Measurements from ENCODE around the gene PCBP2. TPM values are rescaled to one million over a fixed set of nuclear protein-coding genes. Genes with fewer than 3 reads are reported as not detected.
A peak's percentile ranks its signal among the peaks of the same experiment; 100 is the strongest.

PCBP2 gene
- total and polyA plus RNA-seq, 5 donors: 349 to 743 (median 581) TPM

GRCh38 chr12:53483225-53483978 is 31.5 kb downstream of the PCBP2 start:
- H3K4me3 ChIP-seq (ENCODE audit: low read length): no peak overlapping the region
- no peaks in the 10 kb centered on the region for H3K9me3 ChIP-seq (ENCODE audit: control insufficient read depth, low read length)
- intact Hi-C loops (cut with DNase I): no loop called here
- no peaks in the 10 kb centered on the region for H3K27me3 ChIP-seq (ENCODE audit: control insufficient read depth, insufficient read depth)
- ATAC-seq (peak in 1 of 2 donors; percentile 5), DNase-seq (peak in 1 of 3 donors; percentile 26)
- no peaks in the 10 kb centered on the region for H3K4me1 ChIP-seq (ENCODE audit: control insufficient read depth, insufficient read depth, low read length)
- WGBS: 67% methylated on average over 9 of the region's 9 CpGs
- H3K27ac ChIP-seq (ENCODE audit: low read length): no peak overlapping the region

- ATAC-seq: no peak
- no peak for DNase-seq
- 89% methylated on average over 4 of the region's 4 CpGs for WGBS
- Histone ChIP-seq H3K4me3 (ENCODE audit: low read length) (no peak overlapping the region), H3K27ac (ENCODE audit: low read length) (no peak overlapping the region), H3K27me3 (ENCODE audit: control insufficient read depth, insufficient read depth) (no peaks in the 10 kb centered on the region), H3K4me1 (ENCODE audit: control insufficient read depth, insufficient read depth, low read length) (no peaks in the 10 kb centered on the region), H3K9me3 (ENCODE audit: control insufficient read depth, low read length) (no peaks in the 10 kb centered on the region)
- intact Hi-C loops (cut with DNase I): no loop called here
Observed at GRCh38 chr12:53483979-53484377, 32.1 kb downstream of the PCBP2 start.

DNA sequence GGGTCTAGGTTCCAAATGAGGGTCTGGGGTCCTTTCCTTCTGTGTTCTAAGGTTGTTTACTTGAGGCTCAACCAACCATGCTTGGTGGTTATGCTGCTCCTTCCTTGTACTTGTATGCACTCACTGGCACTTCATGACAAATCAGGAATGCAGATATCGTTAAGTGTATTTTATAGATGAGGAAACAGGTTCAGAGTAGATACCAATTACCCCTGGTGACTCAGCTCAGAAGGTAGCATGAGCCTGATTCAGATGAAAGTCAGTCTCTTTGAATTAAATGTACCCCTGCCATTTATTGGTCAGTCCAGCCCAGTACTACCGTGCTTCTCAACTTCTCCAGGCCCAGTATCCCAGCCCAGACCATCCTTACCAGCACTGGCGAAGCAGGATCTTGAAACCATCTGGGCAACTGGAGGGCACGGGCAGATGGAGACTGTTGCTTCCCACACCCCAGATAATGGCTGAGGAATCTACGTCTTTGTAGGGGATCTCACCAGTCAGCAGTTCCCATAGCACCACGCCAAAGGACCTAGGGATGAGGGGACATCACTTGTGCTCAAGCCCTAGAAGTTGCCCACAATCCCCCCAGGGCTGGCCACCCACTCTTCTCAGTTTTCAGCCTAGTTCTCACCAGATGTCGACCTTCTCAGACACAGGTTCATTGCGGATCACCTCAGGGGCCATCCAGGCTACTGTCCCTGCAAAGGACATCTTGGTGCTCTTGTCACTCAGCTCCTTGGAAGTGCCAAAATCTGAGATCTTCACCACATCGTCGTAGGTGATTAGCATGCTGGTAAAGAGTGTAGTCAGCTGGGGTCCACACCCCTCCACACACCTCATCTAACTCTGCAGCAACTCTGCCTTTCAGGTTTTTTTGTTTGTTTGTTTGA is 33.0 kb downstream of the PCBP2 start:
- Histone ChIP-seq H3K27me3 (ENCODE audit: control insufficient read depth, insufficient read depth) (no peaks in the 10 kb centered on the region), H3K4me1 (ENCODE audit: control insufficient read depth, insufficient read depth, low read length) (no peaks in the 10 kb centered on the region), H3K9me3 (ENCODE audit: control insufficient read depth, low read length) (no peaks in the 10 kb centered on the region), H3K4me3 (ENCODE audit: low read length) (no peak overlapping the region), H3K27ac (ENCODE audit: low read length) (no peak overlapping the region)
- DNase-seq: no peak
- 77% methylated on average over 10 of the region's 10 CpGs for WGBS
- intact Hi-C loops (cut with DNase I): no loop called here
- no peak for ATAC-seq

DNA sequence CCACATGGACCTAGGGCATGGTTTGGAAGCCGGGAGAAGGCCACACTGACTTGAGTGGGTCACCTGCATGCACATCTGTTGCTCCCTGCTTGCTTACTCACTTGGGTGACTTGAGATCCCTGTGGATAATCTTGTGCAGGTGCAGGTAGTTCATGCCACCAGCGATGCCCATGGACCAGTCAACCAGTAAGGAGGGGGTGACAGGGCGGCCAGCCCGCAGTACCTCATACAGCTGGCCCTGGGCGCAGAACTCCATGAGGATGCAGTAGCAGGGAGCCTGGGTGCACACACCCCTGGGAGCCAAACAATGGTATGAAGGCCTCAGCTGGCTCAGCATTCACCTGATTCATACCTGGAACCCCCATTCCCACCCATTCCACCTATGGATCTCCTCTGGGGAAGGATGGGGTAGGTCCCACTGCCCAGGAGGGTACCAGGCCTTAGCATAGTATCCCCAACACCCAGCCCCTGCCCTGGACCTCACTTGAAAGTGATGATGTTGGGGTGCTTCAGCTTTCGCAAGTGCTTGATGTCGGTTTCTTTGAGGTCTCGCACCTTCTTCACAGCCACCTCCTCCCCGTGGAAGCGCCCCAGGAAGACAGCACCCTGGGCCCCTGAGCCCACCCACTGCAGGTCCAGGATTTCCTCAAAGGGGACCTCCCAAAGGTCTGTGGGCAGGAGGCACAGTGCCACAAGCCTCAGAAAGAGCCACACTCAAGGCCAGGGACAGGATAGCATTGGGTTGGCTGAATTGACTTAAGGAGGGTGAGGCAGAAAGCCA is 34.2 kb downstream of the PCBP2 start:
- Histone ChIP-seq H3K4me3 (ENCODE audit: low read length) (no peak overlapping the region), H3K27me3 (ENCODE audit: control insufficient read depth, insufficient read depth) (no peaks in the 10 kb centered on the region), H3K9me3 (ENCODE audit: control insufficient read depth, low read length) (no peaks in the 10 kb centered on the region), H3K4me1 (ENCODE audit: control insufficient read depth, insufficient read depth, low read length) (no peaks in the 10 kb centered on the region), H3K27ac (ENCODE audit: low read length) (no peak overlapping the region)
- ATAC-seq (no peak), DNase-seq (peak in 1 of 3 donors; percentile 47)
- 93% methylated on average over 10 of the region's 10 CpGs for WGBS
- intact Hi-C loops (cut with DNase I): no loop called here

GRCh38 chr12:53486736-53487487 is 35.0 kb downstream of the PCBP2 start:
- ATAC-seq (peak in 1 of 2 donors; percentile 3), DNase-seq (peak in 1 of 3 donors; percentile 64)
- WGBS: 79% methylated on average over 17 of the region's 17 CpGs
- H3K27ac ChIP-seq (ENCODE audit: low read length): no peak overlapping the region
- no peaks in the 10 kb centered on the region for H3K27me3 ChIP-seq (ENCODE audit: control insufficient read depth, insufficient read depth)
- no peaks in the 10 kb centered on the region for H3K9me3 ChIP-seq (ENCODE audit: control insufficient read depth, low read length)
- H3K4me3 ChIP-seq (ENCODE audit: low read length): no peak overlapping the region
- intact Hi-C loops (cut with DNase I): no loop called here
- H3K4me1 ChIP-seq (ENCODE audit: control insufficient read depth, insufficient read depth, low read length): no peaks in the 10 kb centered on the region

- Histone ChIP-seq H3K9me3 (ENCODE audit: control insufficient read depth, low read length) (no peaks in the 10 kb centered on the region), H3K4me3 (ENCODE audit: low read length) (no peak overlapping the region), H3K27ac (ENCODE audit: low read length) (no peak overlapping the region), H3K27me3 (ENCODE audit: control insufficient read depth, insufficient read depth) (no peaks in the 10 kb centered on the region), H3K4me1 (ENCODE audit: control insufficient read depth, insufficient read depth, low read length) (peaks cover 4% of the 10 kb centered on the region)
- DNase-seq: no peak
- intact Hi-C loops (cut with DNase I): no loop called here
- no peak for ATAC-seq
- WGBS: 95% methylated on average over 5 of the region's 5 CpGs
Observed at GRCh38 chr12:53489242-53489864, 37.5 kb downstream of the PCBP2 start.

DNA sequence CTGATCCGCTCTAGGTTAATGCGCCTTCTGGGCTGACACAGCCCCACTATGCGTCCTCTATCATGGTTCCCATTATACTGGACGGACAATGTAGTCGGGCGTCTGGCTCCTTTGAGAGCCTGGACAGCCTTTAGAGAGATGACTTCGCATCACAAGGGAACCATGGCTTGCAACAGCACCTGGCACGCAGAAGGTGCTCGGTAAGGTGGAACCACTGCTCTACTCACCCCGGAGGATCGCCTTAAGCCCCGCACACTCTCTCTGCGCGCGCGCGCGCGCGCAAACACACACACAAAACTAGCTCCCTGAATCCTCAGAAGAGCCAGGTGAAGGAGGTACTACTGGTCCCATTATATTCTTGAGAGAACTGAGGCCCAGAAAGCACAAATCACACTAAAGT is 40.3 kb downstream of the PCBP2 start:
- H3K27ac ChIP-seq (ENCODE audit: low read length): peak overlapping the region; percentile 30
- no peaks in the 10 kb centered on the region for H3K27me3 ChIP-seq (ENCODE audit: control insufficient read depth, insufficient read depth)
- H3K9me3 ChIP-seq (ENCODE audit: control insufficient read depth, low read length): no peaks in the 10 kb centered on the region
- peaks cover 4% of the 10 kb centered on the region for H3K4me1 ChIP-seq (ENCODE audit: control insufficient read depth, insufficient read depth, low read length)
- WGBS: 48% methylated on average over 20 of the region's 20 CpGs
- H3K4me3 ChIP-seq (ENCODE audit: low read length): peak overlapping the region; percentile 47
- ATAC-seq (peak in 1 of 2 donors; percentile 0), DNase-seq (peak in 1 of 3 donors; percentile 43)
- intact Hi-C loops (cut with DNase I): no loop called here

DNA sequence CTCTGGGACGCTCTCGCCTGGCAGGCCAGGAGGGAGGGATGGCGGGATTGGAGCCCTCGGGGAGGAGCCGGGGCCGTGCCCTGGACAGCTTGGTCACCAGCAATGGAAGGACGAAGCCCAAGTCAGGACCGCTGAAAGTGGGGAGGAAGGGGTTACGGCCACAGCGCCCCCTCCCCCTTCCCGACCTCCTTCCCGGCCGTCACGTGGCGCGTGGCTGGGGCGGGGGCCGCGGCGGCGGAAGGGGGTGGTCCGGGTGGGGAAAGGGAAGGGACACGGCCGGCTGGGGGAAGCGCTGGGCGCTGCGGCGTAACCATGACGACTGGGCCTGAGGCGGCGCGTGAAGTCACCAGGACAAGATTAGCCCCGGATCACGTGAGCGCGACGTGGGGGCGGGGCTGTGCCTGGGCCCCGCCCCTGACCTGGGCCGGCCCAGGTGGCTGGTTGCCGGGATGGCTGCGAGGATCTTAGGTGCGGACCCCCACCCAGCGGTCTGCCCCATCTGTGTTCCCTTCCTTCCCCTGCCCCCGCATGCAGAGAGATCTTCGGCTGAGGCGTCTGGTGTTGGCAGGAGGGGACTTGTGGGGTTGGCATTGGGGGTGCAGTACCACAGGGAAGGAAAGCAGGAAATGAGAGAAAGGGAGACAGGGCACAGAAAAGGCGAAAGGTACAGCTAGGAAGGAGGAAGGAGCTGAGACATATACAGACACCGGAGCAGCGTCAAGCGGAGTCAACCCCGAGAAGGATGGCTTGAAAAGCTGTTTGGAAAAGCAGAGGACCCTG is 41.1 kb downstream of the PCBP2 start:
- H3K27me3 ChIP-seq (ENCODE audit: control insufficient read depth, insufficient read depth): no peaks in the 10 kb centered on the region
- intact Hi-C loops (cut with DNase I): no loop called here
- ATAC-seq (peak; percentile 95), DNase-seq (peak; percentile 96 to 98 (median 98))
- peak overlapping the region; percentile 73 for H3K27ac ChIP-seq (ENCODE audit: low read length)
- WGBS: 2% methylated on average over 47 of the region's 52 CpGs
- H3K4me1 ChIP-seq (ENCODE audit: control insufficient read depth, insufficient read depth, low read length): peaks cover 4% of the 10 kb centered on the region
- no peaks in the 10 kb centered on the region for H3K9me3 ChIP-seq (ENCODE audit: control insufficient read depth, low read length)
- H3K4me3 ChIP-seq (ENCODE audit: low read length): peak overlapping the region; percentile 47

- ATAC-seq (no peak), DNase-seq (no peak)
- Histone ChIP-seq H3K27me3 (ENCODE audit: control insufficient read depth, insufficient read depth) (no peaks in the 10 kb centered on the region), H3K9me3 (ENCODE audit: control insufficient read depth, low read length) (no peaks in the 10 kb centered on the region), H3K4me3 (ENCODE audit: low read length) (peak overlapping the region; percentile 47), H3K4me1 (ENCODE audit: control insufficient read depth, insufficient read depth, low read length) (peaks cover 4% of the 10 kb centered on the region), H3K27ac (ENCODE audit: low read length) (peak overlapping the region; percentile 73)
- 27% methylated on average over 11 of the region's 11 CpGs for WGBS
- intact Hi-C loops (cut with DNase I): no loop called here
Observed at GRCh38 chr12:53493610-53494391, 41.9 kb downstream of the PCBP2 start.
